Activated CD8-positive, alpha-beta memory T cell treated with anti-CD3 and anti-CD28 coated beads, Interleukin-2, amount 50 U/mL, for 48 hours (primary cell): ENCODE measurements around the gene MNT.

Experiments used
- DNase-seq: peaks from one replicate; pipeline ENCODE4 v3.0.0-alpha.2; 2020

Gene MNT

DNA sequence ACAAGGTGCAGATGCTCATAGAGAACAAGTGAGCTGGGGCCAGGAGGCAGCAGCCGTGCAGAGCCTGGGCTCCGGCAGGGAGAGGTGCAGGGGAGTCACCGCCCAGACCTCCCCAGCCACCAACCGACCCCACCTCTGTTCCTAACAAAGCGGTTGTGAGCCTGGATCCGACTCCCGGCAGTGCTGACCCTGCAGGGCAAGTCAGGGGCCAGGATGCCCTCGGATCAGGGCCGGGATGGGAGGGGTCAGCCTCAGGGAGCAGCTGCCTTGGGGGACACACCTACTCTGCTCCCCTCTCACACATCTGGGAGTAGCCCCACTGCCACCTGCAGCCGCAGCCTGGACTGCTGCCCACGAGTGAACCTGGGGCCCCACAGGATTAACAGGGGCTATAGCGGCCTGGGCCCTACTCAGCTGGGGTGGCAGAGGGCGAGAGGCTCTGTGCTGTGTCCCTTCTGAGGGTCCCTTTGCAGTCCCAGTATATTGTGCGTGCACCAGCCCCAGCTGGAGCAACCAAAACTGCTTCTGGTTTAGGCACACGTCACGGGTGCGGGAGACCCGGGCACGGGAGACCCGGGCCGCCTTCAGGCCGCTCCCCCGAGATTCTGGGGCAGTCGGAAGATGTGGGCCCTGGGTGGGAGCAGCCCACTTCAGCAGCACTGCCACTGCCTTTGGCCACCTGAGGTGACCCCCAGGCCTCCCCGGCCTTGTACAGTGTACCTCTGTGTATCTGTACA is 21.2 kb downstream of the MNT start:
- no peak for DNase-seq

DNA sequence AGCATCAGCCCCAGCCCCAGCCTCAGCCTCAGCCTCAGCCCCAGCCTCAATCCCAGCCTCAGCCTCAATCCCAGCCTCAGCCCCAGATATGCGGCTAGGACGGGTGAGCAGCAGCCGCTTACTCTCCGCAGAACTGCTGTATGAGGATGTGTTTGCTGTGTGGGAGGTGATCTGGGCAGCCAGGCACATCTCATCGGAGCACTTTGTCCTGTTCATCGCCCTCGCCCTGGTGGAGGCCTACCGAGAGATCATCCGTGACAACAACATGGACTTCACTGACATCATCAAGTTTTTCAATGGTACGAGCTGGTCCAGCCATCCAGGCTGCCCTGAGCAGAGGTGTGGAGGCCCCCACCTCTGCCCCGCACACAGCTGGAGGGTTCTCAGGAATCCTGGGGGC is 22.0 kb downstream of the MNT start:
- DNase-seq: no peak

GRCh38 chr17:2377659-2378058 is 23.2 kb downstream of the MNT start:
- DNase-seq: no peak

GRCh38 chr17:2376107-2376506 is 24.8 kb downstream of the MNT start:
- DNase-seq: no peak

GRCh38 chr17:2375406-2375805 is 25.5 kb downstream of the MNT start:
- DNase-seq: no peak

GRCh38 chr17:2374549-2375285 is 26.1 kb downstream of the MNT start:
- DNase-seq: no peak

GRCh38 chr17:2373179-2373578 is 27.7 kb downstream of the MNT start:
- DNase-seq: no peak

DNA sequence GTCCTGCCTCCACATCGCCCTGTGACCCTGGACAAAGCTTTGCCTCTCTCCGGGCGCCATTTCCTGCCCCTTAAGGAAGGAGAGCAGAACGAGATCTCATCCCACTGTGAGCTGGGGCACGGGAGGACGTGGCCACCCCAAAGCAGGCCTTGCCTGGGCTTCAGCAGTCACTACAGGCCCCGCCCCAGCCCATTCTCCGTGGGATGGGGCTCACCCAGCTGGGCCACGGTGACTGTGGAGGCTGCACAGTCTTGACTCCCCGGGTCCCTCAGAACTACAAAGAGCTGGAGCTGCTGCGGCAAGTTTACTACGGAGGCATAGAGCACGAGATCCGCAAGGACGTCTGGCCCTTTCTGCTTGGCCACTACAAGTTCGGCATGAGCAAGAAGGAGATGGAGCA is 28.2 kb downstream of the MNT start:
- no peak for DNase-seq

DNA sequence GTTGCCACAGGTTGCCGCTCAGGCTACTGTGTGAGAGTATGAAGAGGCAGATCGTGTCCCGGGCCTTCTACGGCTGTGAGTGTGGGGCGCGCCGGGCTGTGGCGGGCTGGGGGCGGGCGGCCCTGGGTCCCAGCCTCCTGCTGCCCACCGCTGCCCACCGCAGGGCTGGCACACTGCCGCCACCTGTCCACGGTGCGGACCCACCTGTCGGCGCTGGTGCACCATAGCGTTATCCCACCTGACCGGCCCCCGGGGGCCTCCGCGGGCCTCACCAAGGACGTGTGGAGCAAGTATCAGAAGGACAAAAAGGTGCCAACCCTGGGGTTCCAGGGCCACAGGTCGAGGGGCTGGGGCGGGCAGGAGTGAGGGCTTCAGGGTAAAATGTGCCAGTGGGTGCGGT is 28.7 kb downstream of the MNT start:
- DNase-seq: no peak

GRCh38 chr17:2371183-2372130 is 29.4 kb downstream of the MNT start:
- DNase-seq: no peak

GRCh38 chr17:2370211-2370589 is 30.7 kb downstream of the MNT start:
- no peak for DNase-seq

- no peak for DNase-seq
Measured at GRCh38 chr17:2369551-2370210, 31.2 kb downstream of the MNT start.

- no peak for DNase-seq
Measured at GRCh38 chr17:2369039-2369438, 31.8 kb downstream of the MNT start.

GRCh38 chr17:2368359-2368758 is 32.5 kb downstream of the MNT start:
- DNase-seq: no peak

GRCh38 chr17:2366747-2367494 is 33.9 kb downstream of the MNT start:
- no peak for DNase-seq

DNA sequence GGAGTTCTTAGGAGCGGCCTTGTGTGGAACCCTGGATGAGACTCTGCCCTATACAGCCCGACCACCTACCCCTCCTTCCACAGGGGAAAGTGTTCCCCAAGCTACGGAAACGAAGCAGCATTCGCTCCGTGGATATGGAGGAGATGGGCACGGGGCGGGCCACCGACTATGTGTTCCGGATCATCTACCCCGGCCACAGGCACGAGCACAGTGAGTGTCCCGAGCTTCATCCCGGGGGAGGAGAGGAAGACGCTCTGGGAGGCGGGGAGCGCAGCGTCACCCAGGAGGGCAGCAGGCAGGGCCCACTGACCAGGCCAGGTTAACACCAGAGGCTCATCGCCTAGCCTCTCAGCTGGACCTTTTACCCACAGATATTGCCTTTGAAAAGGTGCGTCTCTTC is 35.7 kb downstream of the MNT start:
- DNase-seq: no peak

- no peak for DNase-seq
Measured at GRCh38 chr17:2364763-2365116, 36.1 kb downstream of the MNT start.

GRCh38 chr17:2363851-2364762 is 36.8 kb downstream of the MNT start:
- no peak for DNase-seq

DNA sequence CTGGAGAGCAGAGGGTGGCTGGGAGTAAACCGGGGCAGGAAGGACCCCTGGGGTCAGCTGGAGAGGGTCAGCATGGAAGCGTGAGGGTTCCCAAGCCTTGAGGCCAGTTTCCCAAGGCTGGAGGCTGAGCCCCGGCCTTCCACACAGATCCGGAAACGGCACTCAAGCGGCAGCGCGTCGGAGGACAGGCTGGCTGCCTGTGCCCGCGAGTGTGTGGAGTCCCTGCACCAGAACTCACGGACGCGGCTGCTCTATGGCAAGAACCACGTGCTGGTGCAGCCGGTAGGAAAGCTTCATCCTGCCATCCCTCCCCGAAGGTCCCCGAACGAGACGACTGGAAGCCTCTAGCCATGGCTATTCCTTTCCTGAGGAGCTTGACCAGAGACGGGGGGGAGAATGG is 37.5 kb downstream of the MNT start:
- no peak for DNase-seq

GRCh38 chr17:2362881-2363280 is 38.0 kb downstream of the MNT start:
- DNase-seq: no peak

GRCh38 chr17:2362416-2362815 is 38.4 kb downstream of the MNT start:
- DNase-seq: no peak
